GM18907 (cell line): ENCODE results near the gene KLHL14.
A peak's percentile ranks its signal among the peaks of the same experiment; 100 is the strongest.

Experiments used
- ATAC-seq: cut with Tn5 transposase; IDR thresholded peaks from one replicate; pipeline ENCODE4 v1.9.1; 2021; ENCODE audit warnings: mild to moderate bottlenecking, moderate library complexity; ENCODE audit not compliant: unreplicated experiment

Gene KLHL14

GRCh38 chr18:32770666-32771168 is 2.1 kb downstream of the KLHL14 start:
- ATAC-seq: no peak

GRCh38 chr18:32770054-32770665 is 2.7 kb downstream of the KLHL14 start:
- no peak for ATAC-seq

DNA sequence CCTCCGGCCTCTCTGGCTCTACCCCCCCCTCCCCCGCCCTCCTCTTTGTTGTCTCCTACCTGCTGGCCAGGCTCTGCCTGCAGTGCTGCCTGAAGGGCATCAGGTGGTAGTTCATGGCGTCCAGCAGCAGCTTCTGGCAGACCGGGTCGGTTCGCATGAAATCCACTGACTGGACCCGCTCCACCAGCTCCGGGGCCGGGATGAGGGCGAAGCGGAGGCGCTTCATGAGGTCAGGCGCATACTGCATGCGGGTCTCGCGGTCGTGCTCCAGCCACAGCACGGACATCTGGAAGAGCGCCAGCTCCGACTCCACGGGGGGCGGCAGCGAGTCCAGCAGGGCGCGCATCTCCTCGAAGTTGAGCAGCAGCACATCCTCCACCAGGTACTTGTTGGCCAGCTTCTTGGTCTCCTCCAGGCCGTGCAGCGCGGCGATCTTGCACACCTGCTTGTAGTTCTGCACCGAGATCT is 3.2 kb downstream of the KLHL14 start:
- no peak for ATAC-seq

DNA sequence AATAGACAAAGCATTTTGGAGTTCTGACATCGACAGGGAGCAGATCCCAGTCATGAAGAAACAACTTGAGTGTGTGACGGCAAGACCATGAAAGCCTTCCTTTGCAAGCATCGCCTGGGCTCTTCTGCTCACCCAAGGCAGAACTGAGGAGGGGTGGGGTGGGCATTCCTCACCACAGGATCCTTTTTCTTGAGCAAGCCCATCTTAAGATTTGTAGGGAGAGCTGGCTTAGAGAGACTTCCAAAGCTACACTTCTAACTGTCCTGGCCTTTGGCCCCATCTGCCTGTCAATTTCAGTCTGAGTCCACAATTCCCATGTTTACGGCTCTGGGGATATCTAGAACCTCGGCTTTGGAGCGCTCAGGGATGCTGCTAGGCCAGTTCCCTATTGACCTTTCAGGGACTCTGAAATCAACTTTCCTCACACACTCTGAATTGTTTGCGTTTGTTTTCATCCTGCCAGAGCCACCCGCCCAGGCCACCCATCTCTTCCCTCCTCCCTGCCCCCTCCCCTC is 3.7 kb downstream of the KLHL14 start:
- no peak for ATAC-seq

GRCh38 chr18:32767400-32767799 is 5.4 kb downstream of the KLHL14 start:
- ATAC-seq: no peak

DNA sequence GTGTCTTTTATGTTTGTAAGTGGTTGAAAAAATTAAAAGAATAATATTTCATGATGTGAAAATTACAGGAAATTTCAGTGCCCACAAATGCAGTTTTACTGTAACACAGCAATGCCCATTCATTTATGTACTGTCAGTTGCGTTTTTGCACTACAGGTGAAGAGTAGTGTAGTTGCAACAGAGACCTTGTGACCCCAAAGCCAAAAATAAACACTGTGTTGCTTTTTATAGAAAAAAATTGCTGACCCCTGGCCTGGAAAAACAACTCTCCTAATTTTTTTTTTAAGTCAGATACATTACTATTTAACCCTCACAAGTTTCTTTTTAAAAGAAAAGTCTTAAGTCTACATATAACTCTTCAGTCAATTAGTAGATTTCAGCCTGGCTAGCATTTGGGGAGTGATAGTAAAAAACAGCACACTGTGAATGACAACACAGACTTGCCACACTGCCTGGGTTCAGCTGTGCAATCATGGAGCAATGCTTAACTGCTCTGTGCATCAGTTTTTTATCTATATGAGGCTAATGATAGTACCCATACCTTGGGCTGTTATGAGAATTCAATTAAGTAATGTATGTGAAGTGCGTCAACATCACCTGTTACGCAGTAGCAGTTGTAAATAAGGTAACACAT is 8.1 kb downstream of the KLHL14 start:
- no peak for ATAC-seq

- ATAC-seq: no peak
Measured at GRCh38 chr18:32763293-32763692, 9.5 kb downstream of the KLHL14 start.

DNA sequence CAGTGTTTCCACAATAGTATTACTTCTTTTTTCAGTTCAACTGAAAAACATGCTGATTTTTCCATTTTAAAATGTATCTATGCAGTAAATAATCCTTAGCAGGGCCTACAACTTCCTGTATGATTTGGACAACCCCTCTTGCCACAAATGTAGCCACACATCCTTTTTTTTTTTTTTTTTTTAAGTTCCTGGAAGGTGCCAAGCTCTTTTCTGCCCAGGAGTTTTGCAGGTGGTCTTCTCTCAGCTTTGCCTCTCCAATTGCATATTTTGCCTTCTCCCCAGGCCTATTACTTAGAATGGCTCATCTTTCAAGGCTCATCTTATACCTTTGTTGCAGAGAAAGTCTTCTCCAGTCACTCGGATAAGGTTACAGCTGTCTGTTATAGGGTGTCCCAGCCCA is 11.6 kb downstream of the KLHL14 start:
- ATAC-seq: no peak

DNA sequence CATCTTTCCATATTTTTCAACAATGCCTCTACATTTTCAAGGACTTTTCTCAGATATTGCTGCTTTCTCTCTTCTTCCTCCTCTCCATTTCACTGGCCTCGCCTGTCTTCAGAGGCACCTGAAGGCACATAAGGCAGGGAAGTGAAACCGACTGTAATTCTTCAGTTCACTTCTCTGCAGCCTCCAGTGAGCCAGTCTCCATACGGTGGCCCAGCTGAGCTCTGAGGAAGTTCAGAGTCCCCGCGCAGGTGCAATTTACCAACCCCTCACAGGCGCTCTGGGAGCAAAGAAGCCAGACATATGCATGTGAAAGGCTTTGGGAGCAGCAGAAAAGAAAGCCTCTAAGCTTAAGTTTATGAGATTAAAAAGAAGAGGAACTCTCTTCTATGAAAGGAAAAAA is 12.4 kb downstream of the KLHL14 start:
- ATAC-seq: peak; percentile 99

DNA sequence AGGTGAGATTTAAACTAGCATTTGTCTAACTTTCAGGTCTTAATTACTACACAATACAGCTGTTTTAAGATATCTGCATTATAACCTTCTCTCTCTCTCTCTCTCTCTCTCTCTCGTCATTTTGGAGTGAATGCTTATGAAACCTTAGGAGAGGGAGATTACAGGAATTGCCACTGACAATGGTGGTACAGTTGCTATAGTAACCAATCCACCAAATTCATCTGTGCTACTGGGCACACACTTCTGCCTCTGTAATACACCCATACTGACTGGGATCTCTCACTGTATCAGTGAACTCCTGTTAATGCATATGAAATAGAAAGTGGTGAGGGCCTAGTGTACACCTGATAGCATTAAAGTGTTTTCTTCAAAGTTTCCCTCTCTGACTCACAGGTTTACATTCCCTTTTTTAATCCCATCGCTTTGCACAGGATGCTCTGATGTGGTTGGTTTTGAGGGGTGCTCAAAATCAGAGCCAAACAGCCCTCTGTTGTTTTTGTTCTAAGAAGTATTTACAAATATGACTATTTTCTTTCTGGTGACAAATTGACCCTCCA is 13.1 kb downstream of the KLHL14 start:
- peak; percentile 35 for ATAC-seq

DNA sequence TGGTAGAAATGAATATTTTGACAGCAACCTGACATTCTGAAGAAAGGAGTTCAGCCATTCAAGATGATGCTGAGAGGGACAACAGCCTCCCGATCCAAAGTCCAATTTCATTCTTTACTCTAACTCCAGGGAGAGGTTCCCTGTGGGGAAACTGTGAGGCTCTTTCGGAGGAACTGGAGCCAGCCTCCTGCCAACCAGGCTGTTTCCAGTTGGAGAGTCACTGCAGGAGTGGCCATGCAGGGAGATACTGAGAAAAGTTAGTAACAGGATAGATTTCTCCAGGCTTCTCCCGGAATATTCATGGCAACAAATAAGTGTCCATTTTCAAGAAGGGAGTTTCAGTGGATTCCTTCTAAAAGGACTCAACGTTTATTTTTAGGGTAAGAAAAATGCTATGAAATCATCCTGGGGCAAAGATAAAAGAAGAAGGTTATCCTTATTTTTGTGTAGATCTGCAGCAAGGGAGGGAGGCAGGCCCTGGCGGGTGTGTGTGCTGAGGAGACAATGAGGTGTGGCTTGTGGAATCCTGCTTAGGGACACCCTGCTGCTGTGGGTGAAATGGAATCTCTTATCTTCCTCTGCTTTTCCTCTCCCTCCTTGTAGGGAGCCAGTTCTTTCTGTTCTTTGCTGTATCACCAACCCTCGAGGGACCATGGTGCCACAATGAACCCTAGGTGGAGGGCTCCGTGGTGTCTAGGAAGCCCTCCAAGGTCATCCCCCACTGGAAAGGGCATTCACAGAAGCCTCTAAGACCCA is 18.1 kb downstream of the KLHL14 start:
- ATAC-seq: no peak

- no peak for ATAC-seq
Measured at GRCh38 chr18:32753656-32754260, 19.1 kb downstream of the KLHL14 start.

GRCh38 chr18:32750328-32750727 is 22.5 kb downstream of the KLHL14 start:
- no peak for ATAC-seq

DNA sequence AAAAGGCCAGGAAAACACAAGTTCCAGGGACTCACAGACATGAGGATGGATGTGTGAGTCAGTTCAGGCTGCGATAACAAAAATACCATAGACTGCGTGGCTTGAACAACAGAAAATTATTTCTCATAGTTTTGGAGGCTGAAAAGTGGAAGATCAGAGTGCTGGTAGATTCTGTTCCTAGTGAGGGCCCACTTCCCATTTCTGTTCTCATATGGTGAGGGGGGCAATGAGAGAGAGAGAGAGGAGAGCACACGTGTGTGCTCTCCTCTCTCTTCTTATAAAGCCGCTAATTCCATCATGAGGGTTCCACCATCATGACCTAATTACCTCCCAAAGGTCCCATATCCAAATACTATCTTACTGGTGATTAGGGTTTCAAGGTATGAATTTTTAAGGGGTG is 23.0 kb downstream of the KLHL14 start:
- no peak for ATAC-seq

GRCh38 chr18:32742579-32742978 is 30.2 kb downstream of the KLHL14 start:
- no peak for ATAC-seq

DNA sequence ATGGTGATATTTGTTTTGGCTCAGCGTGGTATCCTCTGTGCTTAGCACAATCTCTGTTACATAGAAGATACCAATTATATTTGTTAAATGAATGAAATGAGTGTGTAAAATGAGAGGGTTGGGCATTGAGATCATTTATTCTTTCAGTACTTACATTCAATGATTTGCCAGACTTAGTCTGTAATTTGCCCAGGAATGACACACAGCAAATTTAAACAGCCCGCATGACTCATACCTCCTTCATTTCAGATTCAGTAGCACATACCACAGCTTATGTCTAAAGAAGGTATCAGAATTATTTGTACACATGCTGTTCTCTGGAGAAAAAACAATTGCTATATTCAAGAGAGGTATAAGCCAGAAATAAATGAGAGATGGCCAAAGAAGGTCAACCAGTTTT is 37.0 kb downstream of the KLHL14 start:
- no peak for ATAC-seq

DNA sequence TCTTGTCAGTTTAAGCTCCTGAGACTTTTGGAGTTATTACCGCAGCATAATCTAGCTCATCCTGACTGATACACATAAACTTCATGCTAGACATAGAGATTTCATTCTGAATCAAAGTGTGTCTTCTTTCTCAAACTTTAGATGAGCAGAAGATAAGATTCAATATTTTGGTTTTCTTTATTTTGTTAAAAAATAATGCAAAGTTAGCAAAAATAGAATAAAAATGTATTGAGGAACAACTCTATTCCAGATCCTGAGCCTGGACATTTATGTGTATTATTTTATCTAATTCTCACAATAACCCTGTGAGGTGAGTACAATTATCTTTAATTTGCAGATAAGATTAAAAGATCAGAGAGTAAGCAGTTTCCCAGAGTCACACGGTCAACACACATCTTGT is 38.4 kb downstream of the KLHL14 start:
- no peak for ATAC-seq

GRCh38 chr18:32732165-32732564 is 40.7 kb downstream of the KLHL14 start:
- ATAC-seq: no peak

DNA sequence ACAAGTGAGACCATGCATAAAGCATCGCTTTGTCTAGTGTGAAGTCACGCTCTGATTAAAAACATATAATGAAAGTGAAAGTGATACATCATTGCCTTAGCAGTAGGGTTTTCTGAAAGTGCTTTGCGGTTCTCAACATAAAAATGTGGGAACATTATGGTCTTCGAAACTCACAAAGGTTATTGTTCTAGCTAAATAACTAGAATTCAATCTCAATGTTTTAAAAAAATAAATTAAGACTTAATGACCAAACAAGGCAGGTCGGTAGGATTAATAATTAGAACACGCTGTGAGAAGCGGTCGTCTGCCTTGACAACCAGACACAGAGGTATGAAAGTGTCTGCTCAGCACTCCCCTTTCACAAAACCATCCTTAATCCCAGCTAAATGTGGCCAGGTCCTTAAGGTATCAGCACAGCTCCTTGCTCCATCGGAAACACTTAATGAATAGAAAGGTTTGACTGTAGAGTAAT is 42.2 kb downstream of the KLHL14 start:
- peak; percentile 97 for ATAC-seq

GRCh38 chr18:32730068-32730467 is 42.8 kb downstream of the KLHL14 start:
- ATAC-seq: no peak
